ENCODE measurements around the gene CARD8.

The CARD8 gene

DNA sequence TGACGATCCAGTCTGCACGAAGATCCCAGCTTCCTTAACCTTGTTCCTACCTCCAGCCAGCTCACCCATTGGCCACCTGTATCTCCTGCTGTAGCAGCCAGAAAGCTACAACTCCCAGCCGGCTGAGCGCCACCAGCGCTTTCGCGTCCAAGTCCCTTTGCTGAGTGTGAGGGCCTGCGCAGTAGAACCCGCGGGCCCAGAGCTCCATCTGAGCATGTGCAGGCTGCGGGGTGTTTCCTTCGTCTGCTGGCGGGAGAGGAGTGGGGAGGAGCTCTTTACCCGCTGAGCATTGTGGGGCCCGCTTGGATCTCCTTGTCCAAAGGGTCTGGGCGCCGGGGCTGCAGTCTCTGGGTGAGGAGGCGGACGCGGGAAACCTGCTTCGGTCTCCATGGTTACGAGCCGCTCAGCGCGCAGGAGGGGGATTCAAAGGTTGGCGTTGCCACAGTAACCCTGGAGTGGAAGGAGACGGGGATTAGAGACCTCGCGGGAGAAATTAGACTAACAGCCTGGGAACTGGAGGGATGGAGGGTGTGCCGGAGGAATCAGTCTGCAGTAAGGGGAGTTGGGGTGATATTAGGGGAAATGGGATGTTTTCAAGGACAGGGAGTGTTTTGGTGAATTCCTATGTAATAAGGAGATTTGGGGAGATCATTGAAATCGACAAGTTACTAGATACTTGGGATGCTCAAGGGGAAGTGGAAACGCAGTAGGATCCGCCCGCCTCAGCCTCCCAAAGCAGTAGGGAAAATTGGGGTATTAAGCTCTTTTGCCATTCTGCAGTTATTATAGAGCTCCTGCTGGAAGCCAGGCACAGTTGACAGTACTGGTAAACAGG is 51.7 kb downstream of the CARD8 start:
- peak; percentile 96 to 99 for DNase-seq

GRCh38 chr19:48203222-48203793 is 52.4 kb downstream of the CARD8 start:
- no peak for DNase-seq

GRCh38 chr19:48196933-48197665 is 58.6 kb downstream of the CARD8 start:
- no peak for DNase-seq

DNA sequence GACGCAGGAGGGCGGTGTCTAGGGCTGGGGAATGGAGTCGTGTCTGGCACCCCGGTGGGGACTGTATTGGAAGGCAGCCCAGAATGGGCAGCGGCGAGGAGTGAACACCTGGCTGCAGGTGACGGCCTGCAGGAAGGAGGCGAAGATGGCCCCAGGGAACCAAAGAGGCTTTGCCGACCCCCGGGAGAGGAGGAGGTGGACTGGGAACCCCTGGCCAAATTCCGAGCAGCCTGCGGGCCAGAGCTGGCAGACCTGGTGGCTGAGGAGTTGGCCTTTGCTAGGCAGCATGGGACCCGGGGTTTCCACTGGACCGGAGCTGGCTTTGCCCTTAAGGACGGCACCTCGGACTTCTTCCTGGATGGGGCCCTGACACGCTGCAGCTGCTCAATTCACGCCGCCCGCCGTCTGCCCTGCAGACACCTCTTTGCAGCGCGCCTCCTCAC is 59.4 kb downstream of the CARD8 start:
- DNase-seq, result no peak

DNA sequence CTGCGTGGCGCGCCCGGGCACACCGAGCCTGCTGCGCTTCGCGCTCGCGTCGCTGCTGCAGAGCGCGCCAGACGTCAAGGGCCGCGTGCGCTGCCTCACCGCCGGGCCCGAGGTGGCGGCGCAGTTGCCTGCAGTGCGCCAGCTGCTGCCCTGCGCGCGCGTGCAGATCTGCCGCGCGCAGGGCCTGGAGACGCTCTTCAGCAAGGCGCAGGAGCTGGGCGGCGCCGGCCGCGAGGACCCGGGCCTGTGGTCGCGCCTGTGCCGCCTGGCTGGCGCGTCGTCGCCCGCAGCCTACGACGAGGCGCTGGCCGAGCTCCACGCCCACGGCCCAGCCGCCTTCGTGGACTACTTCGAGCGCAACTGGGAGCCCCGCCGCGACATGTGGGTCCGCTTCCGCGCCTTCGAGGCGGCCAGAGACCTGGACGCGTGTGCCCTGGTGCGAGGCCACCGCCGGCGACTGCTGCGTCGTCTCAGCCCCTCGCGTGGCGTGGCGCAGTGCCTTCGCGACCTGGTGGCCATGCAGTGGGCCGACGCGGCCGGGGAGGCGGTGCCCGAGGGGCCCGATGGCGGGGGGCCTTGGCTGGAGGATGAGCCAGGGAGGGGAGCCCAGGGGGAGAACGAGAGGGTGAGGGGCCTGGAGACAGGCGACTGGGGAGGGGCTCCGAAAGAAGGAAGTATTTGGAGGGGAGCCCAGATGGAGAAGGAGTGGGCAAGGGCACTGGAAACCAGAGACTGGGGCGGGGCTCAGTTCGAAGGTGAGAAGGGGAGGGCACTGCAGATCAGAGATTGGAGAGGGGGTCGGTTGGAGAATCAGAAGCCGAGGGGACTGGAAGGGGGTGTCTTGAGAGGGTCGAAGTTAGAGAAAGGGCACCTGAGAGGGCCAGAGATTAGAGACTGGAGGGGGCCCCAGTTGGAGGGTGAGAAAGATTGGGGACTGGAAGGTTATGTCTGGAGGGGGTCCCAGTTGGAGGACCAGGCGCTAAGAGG is 60.6 kb downstream of the CARD8 start:
- no peak for DNase-seq

DNA sequence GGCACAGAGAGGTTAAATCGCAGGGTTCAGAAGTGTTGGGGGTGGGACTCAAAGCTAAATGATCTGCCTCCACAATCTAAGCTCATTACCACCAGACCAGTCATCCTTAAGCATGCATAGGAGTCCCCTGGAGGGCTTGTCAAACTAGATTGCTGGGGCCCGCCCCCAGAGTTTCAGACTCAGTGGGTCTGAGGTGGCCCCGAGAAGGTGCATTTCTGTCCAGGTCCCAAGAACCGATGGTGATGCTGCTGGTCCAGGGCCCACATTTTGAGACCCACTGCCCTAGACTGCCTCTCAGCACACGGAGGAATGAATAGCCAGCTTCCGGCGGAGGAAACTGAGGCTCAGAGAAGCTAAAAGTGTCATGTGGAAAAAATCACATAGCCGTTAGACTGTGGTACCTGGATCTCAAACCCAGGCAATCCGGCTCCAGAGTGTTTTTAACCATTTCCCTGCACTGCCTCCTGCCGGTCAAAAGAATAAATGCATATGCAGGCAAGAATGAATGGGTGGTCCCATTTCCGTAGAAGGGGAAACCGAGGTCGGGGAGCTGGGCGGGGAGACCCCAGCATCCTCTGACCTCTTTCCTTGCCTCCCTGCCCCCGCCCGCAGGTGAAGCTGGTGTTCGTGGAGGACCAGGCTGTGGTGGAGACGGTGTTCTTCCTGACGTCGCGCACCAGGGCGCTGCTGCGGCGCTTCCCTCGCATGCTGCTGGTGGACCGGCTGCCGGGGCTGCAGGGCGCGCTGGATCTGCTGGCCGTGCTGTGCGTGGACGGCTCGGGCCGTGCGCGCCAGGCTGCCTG is 61.5 kb downstream of the CARD8 start:
- no peak for DNase-seq

GRCh38 chr19:48192750-48193149 is 63.0 kb downstream of the CARD8 start:
- DNase-seq, result no peak

DNA sequence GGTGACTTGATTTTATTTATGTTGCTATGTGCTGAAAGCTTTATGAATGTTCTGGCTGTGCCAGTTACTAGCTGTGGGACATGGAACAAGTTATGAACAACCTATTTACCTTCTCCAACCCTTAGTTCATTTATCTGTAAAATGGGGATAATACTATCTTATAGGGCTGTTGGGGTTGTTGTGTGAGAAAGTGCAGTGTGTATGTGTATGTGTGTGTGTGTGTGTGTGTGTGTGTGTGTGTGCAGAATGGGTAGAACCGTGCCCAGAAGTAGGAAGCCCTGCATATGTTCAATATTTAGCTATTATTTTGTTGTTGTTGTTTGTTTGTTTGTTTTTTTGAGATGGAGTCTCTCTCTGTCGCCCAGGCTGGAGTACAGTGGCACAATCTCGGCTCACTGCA is 64.8 kb downstream of the CARD8 start:
- DNase-seq, result no peak

GRCh38 chr19:48190288-48190884 is 65.3 kb downstream of the CARD8 start:
- DNase-seq, result no peak

GRCh38 chr19:48186541-48186991 is 69.1 kb downstream of the CARD8 start:
- DNase-seq, result no peak

- no peak for DNase-seq
These were observed 69.7 kb downstream of the CARD8 start for GRCh38 chr19:48186015-48186414.

DNA sequence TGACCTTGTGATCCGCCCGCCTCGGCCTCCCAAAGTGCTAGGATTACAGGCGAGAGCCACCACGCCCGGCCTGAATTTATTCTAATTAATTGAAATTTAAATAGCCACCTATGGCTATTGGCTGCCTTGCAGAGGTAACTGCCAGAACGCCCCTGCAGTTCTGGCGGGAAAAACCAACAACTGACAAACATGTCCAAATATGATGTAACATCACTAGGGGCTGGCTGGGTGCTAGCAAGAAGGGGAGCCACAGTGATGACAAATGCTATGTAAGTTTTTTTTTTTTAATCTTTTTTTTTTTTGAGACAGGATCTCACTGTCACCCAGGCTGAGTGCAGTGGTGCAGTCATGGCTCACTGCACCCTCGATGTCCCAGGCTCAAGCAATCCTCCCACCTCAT is 72.4 kb downstream of the CARD8 start:
- no peak for DNase-seq

DNA sequence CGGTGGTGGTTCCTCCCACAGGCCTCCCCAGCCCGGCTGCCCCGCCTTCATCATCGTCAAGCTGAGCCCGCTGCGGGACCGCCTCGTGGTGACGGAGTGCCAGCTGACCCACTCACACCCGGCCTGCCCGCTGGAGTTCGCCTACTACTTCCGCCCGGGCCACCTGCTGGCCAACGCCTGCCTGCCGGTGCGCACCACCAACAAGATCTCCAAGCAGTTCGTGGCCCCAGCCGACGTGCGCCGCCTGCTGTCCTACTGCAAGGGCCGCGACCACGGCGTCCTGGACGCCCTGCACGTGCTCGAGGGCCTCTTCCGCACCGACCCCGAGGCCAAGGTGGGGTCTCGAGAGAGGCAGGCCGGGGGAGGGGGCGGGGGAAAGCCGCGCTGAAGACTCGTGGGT is 73.3 kb downstream of the CARD8 start:
- no peak for DNase-seq

- no peak for DNase-seq
These were observed 74.2 kb downstream of the CARD8 start for GRCh38 chr19:48181505-48181904.

- DNase-seq, result no peak
These were observed 79.5 kb downstream of the CARD8 start for GRCh38 chr19:48176226-48176625.

- no peak for DNase-seq
These were observed 80.1 kb downstream of the CARD8 start for GRCh38 chr19:48175578-48175977.

- no peak for DNase-seq
These were observed 81.2 kb downstream of the CARD8 start for GRCh38 chr19:48174445-48175030.

GRCh38 chr19:48171710-48172109 is 84.0 kb downstream of the CARD8 start:
- no peak for DNase-seq

DNA sequence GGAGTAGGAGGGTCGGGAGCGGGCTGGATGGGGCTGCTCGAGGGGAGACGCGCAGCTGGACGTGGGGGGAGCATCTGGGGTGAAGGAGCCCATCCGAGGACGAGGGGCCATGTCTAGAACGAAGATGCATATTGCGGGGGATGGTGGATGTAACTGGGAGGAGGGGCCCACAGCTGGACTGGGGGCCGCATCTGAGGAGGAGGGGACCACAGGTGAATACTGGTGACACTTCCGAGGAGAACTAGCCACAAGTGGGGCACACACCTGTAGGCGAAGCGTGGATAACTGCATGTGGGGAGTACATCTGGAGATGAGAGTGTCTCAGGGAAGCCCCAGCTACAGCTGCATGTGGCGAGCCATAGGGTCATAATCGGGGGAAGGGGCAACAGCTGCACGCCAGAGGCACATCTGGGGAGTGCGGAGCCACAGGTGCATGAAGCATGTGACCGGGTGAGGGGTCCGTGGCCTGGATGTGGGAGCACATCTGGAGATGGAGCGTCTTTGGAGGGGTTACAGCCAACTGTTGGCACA is 84.8 kb downstream of the CARD8 start:
- peak in 1 of 2 experiments; percentile 49 for DNase-seq
